ENCODE data around the gene ADAMTS13. TPM values are rescaled to one million over a fixed set of nuclear protein-coding genes. Genes with fewer than 3 reads are reported as not detected.

The ADAMTS13 gene
- total RNA-seq, 1 donor from 2014 or later, result 0.53 TPM

- no peak for DNase-seq (ENCODE audit: low read depth)
- TF ChIP-seq, protein P1, sequence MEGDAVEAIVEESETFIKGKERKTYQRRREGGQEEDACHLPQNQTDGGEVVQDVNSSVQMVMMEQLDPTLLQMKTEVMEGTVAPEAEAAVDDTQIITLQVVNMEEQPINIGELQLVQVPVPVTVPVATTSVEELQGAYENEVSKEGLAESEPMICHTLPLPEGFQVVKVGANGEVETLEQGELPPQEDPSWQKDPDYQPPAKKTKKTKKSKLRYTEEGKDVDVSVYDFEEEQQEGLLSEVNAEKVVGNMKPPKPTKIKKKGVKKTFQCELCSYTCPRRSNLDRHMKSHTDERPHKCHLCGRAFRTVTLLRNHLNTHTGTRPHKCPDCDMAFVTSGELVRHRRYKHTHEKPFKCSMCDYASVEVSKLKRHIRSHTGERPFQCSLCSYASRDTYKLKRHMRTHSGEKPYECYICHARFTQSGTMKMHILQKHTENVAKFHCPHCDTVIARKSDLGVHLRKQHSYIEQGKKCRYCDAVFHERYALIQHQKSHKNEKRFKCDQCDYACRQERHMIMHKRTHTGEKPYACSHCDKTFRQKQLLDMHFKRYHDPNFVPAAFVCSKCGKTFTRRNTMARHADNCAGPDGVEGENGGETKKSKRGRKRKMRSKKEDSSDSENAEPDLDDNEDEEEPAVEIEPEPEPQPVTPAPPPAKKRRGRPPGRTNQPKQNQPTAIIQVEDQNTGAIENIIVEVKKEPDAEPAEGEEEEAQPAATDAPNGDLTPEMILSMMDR (IDR thresholded peaks at IDR 0.05; ENCODE audit: insufficient read depth, low read length, severe bottlenecking), result no peak
- Histone ChIP-seq H3K4me3 (ENCODE audit: low read depth, low read length) (no peak overlapping the region), H3K27me3 (ENCODE audit: control insufficient read depth, insufficient read depth, low read length) (peaks cover 2% of the 10 kb centered on the region), H3K36me3 (ENCODE audit: control insufficient read depth, insufficient read depth, low read length) (no peaks in the 10 kb centered on the region)
- FAIRE-seq, result no peak
Measured at GRCh38 chr9:133397370-133397769, 24.8 kb upstream of the ADAMTS13 start.

GRCh38 chr9:133397895-133398294 is 24.3 kb upstream of the ADAMTS13 start:
- H3K36me3 ChIP-seq (ENCODE audit: control insufficient read depth, insufficient read depth, low read length), result no peaks in the 10 kb centered on the region
- TF ChIP-seq, protein P1 (IDR thresholded peaks at IDR 0.05; ENCODE audit: insufficient read depth, low read length, severe bottlenecking), result no peak
- H3K4me3 ChIP-seq (ENCODE audit: low read depth, low read length), result no peak overlapping the region
- no peak for FAIRE-seq
- peaks cover 2% of the 10 kb centered on the region for H3K27me3 ChIP-seq (ENCODE audit: control insufficient read depth, insufficient read depth, low read length)
- DNase-seq (ENCODE audit: low read depth), result no peak

- H3K36me3 ChIP-seq (ENCODE audit: control insufficient read depth, insufficient read depth, low read length), result peaks cover 1% of the 10 kb centered on the region
- no peaks in the 10 kb centered on the region for H3K27me3 ChIP-seq (ENCODE audit: control insufficient read depth, insufficient read depth, low read length)
- H3K4me3 ChIP-seq (ENCODE audit: low read depth, low read length), result no peak overlapping the region
- no peak for FAIRE-seq
- TF ChIP-seq, protein P1 (IDR thresholded peaks at IDR 0.05; ENCODE audit: insufficient read depth, low read length, severe bottlenecking), result no peak
- DNase-seq (ENCODE audit: low read depth), result no peak
Measured at GRCh38 chr9:133400292-133400691, 21.9 kb upstream of the ADAMTS13 start.

DNA sequence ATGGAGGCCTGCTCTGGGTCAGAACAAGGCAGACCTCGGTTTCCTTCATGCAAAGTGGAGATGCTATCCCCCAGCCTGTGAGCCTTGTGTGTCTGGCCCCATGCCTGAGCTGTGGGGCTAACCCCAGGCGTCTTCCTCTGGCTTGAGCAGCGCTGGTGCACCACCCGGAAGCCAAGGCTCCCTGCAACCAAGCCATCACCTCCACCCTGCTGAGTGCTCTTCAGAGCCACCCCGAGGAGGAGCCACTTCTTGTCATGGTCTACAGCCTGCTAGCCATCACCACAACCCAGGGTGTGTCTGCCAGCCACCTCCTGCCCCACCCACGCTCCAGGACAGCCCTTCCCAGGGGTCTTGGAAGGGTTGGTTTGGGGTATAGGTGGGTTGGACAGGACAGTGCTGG is 20.6 kb upstream of the ADAMTS13 start:
- Histone ChIP-seq H3K4me3 (ENCODE audit: low read depth, low read length) (no peak overlapping the region), H3K27me3 (ENCODE audit: control insufficient read depth, insufficient read depth, low read length) (no peaks in the 10 kb centered on the region), H3K36me3 (ENCODE audit: control insufficient read depth, insufficient read depth, low read length) (peaks cover 10% of the 10 kb centered on the region)
- FAIRE-seq (no peak), DNase-seq (ENCODE audit: low read depth) (no peak)
- TF ChIP-seq, protein P1 (IDR thresholded peaks at IDR 0.05; ENCODE audit: insufficient read depth, low read length, severe bottlenecking), result no peak

- no peak for DNase-seq (ENCODE audit: low read depth)
- TF ChIP-seq, protein P1 (IDR thresholded peaks at IDR 0.05; ENCODE audit: insufficient read depth, low read length, severe bottlenecking), result no peak
- FAIRE-seq, result no peak
- Histone ChIP-seq H3K4me3 (ENCODE audit: low read depth, low read length) (no peak overlapping the region), H3K36me3 (ENCODE audit: control insufficient read depth, insufficient read depth, low read length) (peaks cover 13% of the 10 kb centered on the region), H3K27me3 (ENCODE audit: control insufficient read depth, insufficient read depth, low read length) (no peaks in the 10 kb centered on the region)
Measured at GRCh38 chr9:133402689-133403088, 19.5 kb upstream of the ADAMTS13 start.

DNA sequence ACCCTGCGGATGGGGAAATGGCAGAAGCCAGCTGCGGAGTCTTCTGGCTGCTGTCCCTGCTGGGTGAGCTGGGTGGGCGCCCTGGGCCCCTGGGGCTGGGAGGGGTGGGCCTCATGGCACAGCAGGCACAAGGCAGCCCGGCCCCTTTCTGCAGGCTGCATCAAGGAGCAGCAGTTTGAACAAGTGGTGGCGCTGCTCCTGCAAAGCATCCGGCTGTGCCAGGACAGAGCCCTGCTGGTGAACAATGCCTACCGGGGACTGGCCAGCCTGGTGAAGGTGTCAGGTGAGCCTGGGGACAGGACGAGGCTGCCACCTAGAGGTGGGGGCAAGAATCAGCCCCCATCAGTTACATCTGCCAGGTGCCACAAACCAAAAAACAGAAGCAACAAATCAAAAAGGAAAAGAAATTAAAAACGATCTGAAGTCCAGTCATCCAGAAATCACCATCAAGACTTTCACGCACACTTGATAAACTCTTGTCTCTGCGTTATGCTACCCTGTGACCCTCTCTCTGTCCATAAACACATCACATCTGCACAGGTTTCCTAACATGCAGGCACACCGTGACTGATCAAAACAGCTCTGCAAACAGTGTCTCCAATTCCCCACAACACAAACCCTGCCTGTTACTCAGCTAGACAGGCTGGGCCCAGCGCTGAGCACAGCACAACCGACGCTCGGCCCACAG is 18.3 kb upstream of the ADAMTS13 start:
- Histone ChIP-seq H3K27me3 (ENCODE audit: control insufficient read depth, insufficient read depth, low read length) (no peaks in the 10 kb centered on the region), H3K4me3 (ENCODE audit: low read depth, low read length) (no peak overlapping the region), H3K36me3 (ENCODE audit: control insufficient read depth, insufficient read depth, low read length) (peaks cover 16% of the 10 kb centered on the region)
- TF ChIP-seq, protein P1 (IDR thresholded peaks at IDR 0.05; ENCODE audit: insufficient read depth, low read length, severe bottlenecking), result peak; percentile 82
- no peak for FAIRE-seq
- DNase-seq (ENCODE audit: low read depth), result peak; percentile 62
